Left lung (tissue), 10 donors: ENCODE measurements around the gene ATP5F1D. TPM values are rescaled to one million over a fixed set of nuclear protein-coding genes. Genes with fewer than 3 reads are reported as not detected.

ENCODE experiments used
- ATAC-seq: fragments of 200-7000 bp; cut with Tn5 transposase; one replicate; pipeline ENCODE4 v1.9.1; 2020; ENCODE audit warnings: moderate library complexity
- DNase-seq, 4 donors: peaks; one replicate each; pipeline ENCODE4 v3.0.0-alpha.2; 2013 to 2020
- H3K27ac ChIP-seq, 2 donors: fragments of 200-600 bp; sonication (generic) in 1 of 2; one replicate each; pipeline versions ENCODE4 v1.5.0 to v1.8.0; 2020 to 2021
- H3K27me3 ChIP-seq, 2 donors: fragments of 200-600 bp; sonication (generic) in 1 of 2; one replicate each; pipeline versions ENCODE4 v1.5.0 to v1.8.0; 2020 to 2021
- H3K36me3 ChIP-seq, 2 donors: fragments of 200-600 bp; sonication (generic) in 1 of 2; one replicate each; pipeline versions ENCODE4 v1.5.0 to v1.8.0; 2020 to 2021
- H3K4me1 ChIP-seq, 2 donors: fragments of 200-600 bp; one replicate each; pipeline ENCODE4 v1.8.0; 2021
- H3K4me3 ChIP-seq, 2 donors: fragments of 200-600 bp; sonication (generic) in 1 of 2; one replicate each; pipeline versions ENCODE4 v1.5.0 to v1.8.0; 2020 to 2021; ENCODE audit warnings: mild to moderate bottlenecking in 1 of 2
- H3K9me3 ChIP-seq, 2 donors: fragments of 200-600 bp; sonication (generic) in 1 of 2; one replicate each; pipeline versions ENCODE4 v1.5.0 to v1.8.0; 2020 to 2021
- CTCF ChIP-seq, 2 donors: fragments of 200-600 bp; sonication (generic) in 1 of 2; IDR thresholded peaks; one replicate each; pipeline versions ENCODE4 v1.5.0 to v1.8.0; 2021; ENCODE audit warnings: antibody characterized with exemption in 2 of 2
- intact Hi-C, 2 donors: fragments of 100-400 bp; cut with DNase I; formaldehyde crosslinking; loops; one replicate each; pipeline versions ENCODE4 v1.11.2 to v1.14.2; 2022
- polyA plus RNA-seq, 6 donors: library from polyadenylated mRNA; unstranded; fragments of 120-200 nt; gene quantifications; one replicate each; pipeline ENCODE4 v1.2.1, GENCODE V29; 2013; ENCODE audit not compliant: insufficient read length in 6 of 6
- total RNA-seq, 2 donors: library from RNA; stranded (reverse); fragmentation: NEBNext Ultra II Directional; extraction: Animal tissue kit (Norgen Biotek cat#: 25700); gene quantifications; one replicate each; pipeline ENCODE4 v1.2.1, GENCODE V29; 2021
- donor health status: DM: no; HTN: yes; CAD: no.
- donor health status: DM: no; HTN: no; CAD: no.

ATP5F1D gene
- total and polyA plus RNA-seq, 8 donors: 55.0 to 161 (median 83.7) TPM

DNA sequence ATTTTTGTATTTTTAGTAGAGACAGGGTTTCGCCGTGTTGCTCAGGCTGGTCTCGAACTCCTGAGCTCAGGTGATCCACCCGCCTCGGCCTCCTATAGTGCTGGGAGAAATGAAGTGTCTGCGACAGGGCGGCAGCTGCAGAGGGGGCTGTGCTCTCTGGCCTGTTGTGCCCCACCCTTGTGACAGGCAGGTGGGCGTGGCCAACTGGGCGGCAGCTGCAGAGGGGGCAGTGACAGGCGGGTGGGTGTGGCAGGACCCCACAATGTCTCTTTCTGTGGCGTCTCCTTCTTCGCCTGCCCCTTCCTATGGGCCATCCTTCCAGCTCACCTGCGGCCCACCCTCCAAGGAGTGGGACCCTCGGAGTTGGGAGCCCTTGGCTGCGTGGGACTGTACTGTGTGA is 24.2 kb upstream of the ATP5F1D start:
- Histone ChIP-seq H3K9me3 (no peaks in the 10 kb centered on the region), H3K27me3 (no peaks in the 10 kb centered on the region), H3K36me3 (peaks cover 0 to 32% of the 10 kb centered on the region in 2 donors), H3K4me1 (peaks cover 27 to 51% of the 10 kb centered on the region in 2 donors), H3K27ac (peak overlapping the region in 1 of 2 donors; percentile 7), H3K4me3 (no peak overlapping the region)
- intact Hi-C loops: no loop called here
- no peak for ATAC-seq
- no peak for DNase-seq
- no peak for TF ChIP-seq CTCF (IDR thresholded peaks at IDR 0.05)

GRCh38 chr19:1218751-1219567 is 22.6 kb upstream of the ATP5F1D start:
- peaks cover 19 to 37% of the 10 kb centered on the region in 2 donors for H3K4me1 ChIP-seq

DNA sequence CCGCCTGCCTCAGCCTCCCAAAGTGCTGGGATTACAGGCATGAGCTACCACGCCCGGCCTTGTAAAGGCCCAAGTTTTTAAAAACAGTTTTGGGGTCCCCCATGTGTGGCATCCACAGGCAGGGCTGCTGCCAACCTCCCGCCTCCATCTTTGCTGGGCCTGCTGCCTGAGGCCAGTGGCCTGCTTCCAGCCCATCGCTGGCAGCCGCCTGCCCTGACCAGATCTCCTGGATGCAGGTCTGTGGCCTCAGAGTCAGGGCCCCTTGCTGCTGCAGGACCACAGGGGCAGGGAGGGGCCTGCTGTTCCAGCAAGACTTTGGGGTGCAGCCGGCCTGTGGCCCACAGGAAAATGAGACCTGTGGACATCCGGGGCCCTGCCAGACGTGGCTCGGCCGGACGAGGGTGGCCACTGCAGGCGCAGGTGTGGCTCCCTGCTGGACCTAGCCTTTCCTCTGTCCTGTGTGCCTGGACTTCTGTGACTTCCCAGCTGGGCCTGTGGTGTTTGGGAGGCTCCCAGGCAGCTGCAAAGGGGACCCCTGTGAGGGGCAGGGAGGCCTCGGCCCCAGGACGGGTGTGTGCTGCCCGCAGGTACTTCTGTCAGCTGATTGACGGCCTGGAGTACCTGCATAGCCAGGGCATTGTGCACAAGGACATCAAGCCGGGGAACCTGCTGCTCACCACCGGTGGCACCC is 21.6 kb upstream of the ATP5F1D start:
- Histone ChIP-seq H3K27me3 (no peaks in the 10 kb centered on the region), H3K27ac (no peak overlapping the region), H3K4me3 (no peak overlapping the region), H3K36me3 (peaks cover 0 to 57% of the 10 kb centered on the region in 2 donors), H3K4me1 (peaks cover 9 to 27% of the 10 kb centered on the region in 2 donors), H3K9me3 (no peaks in the 10 kb centered on the region)
- intact Hi-C loops: no loop called here
- no peak for DNase-seq
- no peak for TF ChIP-seq CTCF (IDR thresholded peaks at IDR 0.05)
- ATAC-seq: no peak

More at GRCh38 chr19:1218751-1219567, 22.6 kb upstream of the ATP5F1D start:
- Histone ChIP-seq H3K27me3 (no peaks in the 10 kb centered on the region), H3K36me3 (peaks cover 0 to 47% of the 10 kb centered on the region in 2 donors), H3K4me3 (no peak overlapping the region), H3K27ac (peak overlapping the region in 1 of 2 donors; percentile 7), H3K9me3 (no peaks in the 10 kb centered on the region)
- DNase-seq (no peak), ATAC-seq (no peak)
- no peak for TF ChIP-seq CTCF (IDR thresholded peaks at IDR 0.05)
- intact Hi-C loops: no loop called here

DNA sequence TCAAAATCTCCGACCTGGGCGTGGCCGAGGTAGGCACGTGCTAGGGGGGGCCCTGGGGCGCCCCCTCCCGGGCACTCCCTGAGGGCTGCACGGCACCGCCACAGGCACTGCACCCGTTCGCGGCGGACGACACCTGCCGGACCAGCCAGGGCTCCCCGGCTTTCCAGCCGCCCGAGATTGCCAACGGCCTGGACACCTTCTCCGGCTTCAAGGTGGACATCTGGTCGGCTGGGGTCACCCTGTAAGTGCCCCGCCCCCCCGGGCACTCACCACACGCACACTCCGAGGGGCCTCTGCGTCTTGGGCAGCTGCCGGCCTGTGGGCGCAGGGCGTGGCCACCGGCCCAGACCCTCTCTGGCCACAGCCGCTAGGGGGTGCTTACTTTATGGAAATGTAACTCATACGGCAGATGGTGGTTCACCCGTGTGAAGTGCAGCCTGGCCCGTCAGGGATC is 21.0 kb upstream of the ATP5F1D start:
- peaks cover 0 to 63% of the 10 kb centered on the region in 2 donors for H3K36me3 ChIP-seq
- ATAC-seq: no peak
- H3K4me3 ChIP-seq: no peak overlapping the region
- DNase-seq: no peak
- intact Hi-C loops: no loop called here
- TF ChIP-seq CTCF (IDR thresholded peaks at IDR 0.05): no peak
- H3K27ac ChIP-seq: no peak overlapping the region
- H3K4me1 ChIP-seq: peaks cover 4 to 22% of the 10 kb centered on the region in 2 donors
- no peaks in the 10 kb centered on the region for H3K9me3 ChIP-seq
- no peaks in the 10 kb centered on the region for H3K27me3 ChIP-seq
